GM23338 (cell line): ENCODE data around the gene SERPINB11. TPM values are rescaled to one million over a fixed set of nuclear protein-coding genes. Genes with fewer than 3 reads are reported as not detected.

Experiments used
- ATAC-seq: fragments of 200-7000 bp; cut with Tn5 transposase; 3 replicates; pipeline ENCODE4 v1.9.1; 2020
- DNase-seq: peaks from one replicate; pipeline ENCODE4 v3.0.0-alpha.2; 2015; ENCODE audit warnings: low spot score
- H2AFZ ChIP-seq: fragments of 200-600 bp; sonication (generic); 2 replicates; pipeline ENCODE4 v1.8.0; 2016; ENCODE audit warnings: antibody characterized with exemption, mild to moderate bottlenecking, moderate library complexity
- H3F3A ChIP-seq: fragments of 200-600 bp; sonication (generic); replicated peaks from 2 replicates; pipeline ENCODE4 v1.8.0; 2017; ENCODE audit warnings: antibody characterized with exemption, mixed run types, low read depth
- H3K27ac ChIP-seq: fragments of 200-600 bp; sonication (generic); 2 replicates; pipeline ENCODE4 v1.6.1; 2016; ENCODE audit warnings: low read depth
- H3K27me3 ChIP-seq: fragments of 200-600 bp; sonication (generic); 2 replicates; pipeline ENCODE4 v1.8.0; 2016; ENCODE audit warnings: mild to moderate bottlenecking, mixed run types, moderate library complexity; ENCODE audit not compliant: insufficient read depth
- H3K36me3 ChIP-seq: fragments of 200-600 bp; sonication (generic); 2 replicates; pipeline ENCODE4 v1.8.0; 2016; ENCODE audit warnings: mild to moderate bottlenecking; ENCODE audit not compliant: insufficient read depth
- H3K4me1 ChIP-seq: fragments of 200-600 bp; sonication (generic); 2 replicates; pipeline ENCODE4 v1.8.0; 2016; ENCODE audit warnings: mild to moderate bottlenecking, moderate library complexity; ENCODE audit not compliant: insufficient read depth
- H3K4me2 ChIP-seq: fragments of 200-600 bp; sonication (generic); 2 replicates; pipeline ENCODE4 v1.7.1; 2017; ENCODE audit warnings: mixed run types
- H3K4me3 ChIP-seq: fragments of 200-600 bp; sonication (generic); 2 replicates; pipeline ENCODE4 v1.6.1; 2016; ENCODE audit warnings: mixed run types
- H3K79me2 ChIP-seq: fragments of 200-600 bp; sonication (generic); replicated peaks from 2 replicates; pipeline ENCODE4 v1.8.0; 2017; ENCODE audit warnings: mild to moderate bottlenecking; ENCODE audit not compliant: insufficient read depth
- H3K9me2 ChIP-seq: fragments of 200-600 bp; sonication (generic); 2 replicates; pipeline ENCODE4 v1.8.0; 2017; ENCODE audit not compliant: insufficient read depth
- H4K20me1 ChIP-seq: fragments of 200-600 bp; sonication (generic); replicated peaks from 2 replicates; pipeline ENCODE4 v1.8.0; 2017; ENCODE audit warnings: mild to moderate bottlenecking; ENCODE audit not compliant: insufficient read depth
- H3K27ac Mint-ChIP-seq: 2 replicates; pipeline ENCODE4 v1.8.0; 2020; ENCODE audit warnings: inconsistent platforms, mild to moderate bottlenecking, moderate library complexity, mixed read lengths
- H3K27me3 Mint-ChIP-seq: 3 replicates; pipeline ENCODE4 v1.8.0; 2022; ENCODE audit warnings: low read depth, mild to moderate bottlenecking, moderate library complexity, mixed read lengths, inconsistent platforms; ENCODE audit not compliant: insufficient read depth, poor library complexity
- H3K36me3 Mint-ChIP-seq: 3 replicates; pipeline ENCODE4 v1.8.0; 2021; ENCODE audit warnings: low read depth, mild to moderate bottlenecking, inconsistent platforms, moderate library complexity, mixed read lengths
- H3K4me1 Mint-ChIP-seq: 3 replicates; pipeline ENCODE4 v1.8.0; 2020; ENCODE audit warnings: mild to moderate bottlenecking, inconsistent platforms, mixed read lengths
- H3K4me3 Mint-ChIP-seq: 3 replicates; pipeline ENCODE4 v1.8.0; 2021; ENCODE audit warnings: moderate library complexity, mild to moderate bottlenecking, inconsistent platforms, mixed read lengths
- H3K9me3 Mint-ChIP-seq: 3 replicates; pipeline ENCODE4 v1.8.0; 2020; ENCODE audit warnings: moderate library complexity, mild to moderate bottlenecking, inconsistent platforms, mixed read lengths
- CREB1 ChIP-seq: fragments of 250-450 bp; sonication (Bioruptor Pico); IDR thresholded peaks from 2 replicates; pipeline ENCODE4 v1.5.0; 2020; ENCODE audit warnings: low read depth, mild to moderate bottlenecking, moderate library complexity
- ETS1 ChIP-seq: IDR thresholded peaks from 2 replicates; pipeline ENCODE4 v1.6.1; 2016; ENCODE audit warnings: antibody characterized with exemption
- POLR2AphosphoS5 ChIP-seq: IDR thresholded peaks from 2 replicates; pipeline ENCODE4 v1.6.1; 2016; ENCODE audit warnings: antibody characterized with exemption, low read depth
- ZNF114 ChIP-seq: fragments of 250-450 bp; sonication (Bioruptor Pico); IDR thresholded peaks from 2 replicates; pipeline ENCODE4 v1.5.0; 2020; ENCODE audit warnings: mild to moderate bottlenecking, moderate library complexity
- ZNF462 ChIP-seq: fragments of 250-450 bp; sonication (Bioruptor Pico); IDR thresholded peaks from 2 replicates; pipeline ENCODE4 v1.5.0; 2020; ENCODE audit warnings: mild to moderate bottlenecking, moderate library complexity
- polyA plus RNA-seq: library from polyadenylated mRNA; unstranded; fragments of >200 nt; fragmentation: Nextera tagmentation; extraction: Ambion mirVana; gene quantifications from 2 replicates; pipeline ENCODE4 v1.2.1, GENCODE V29; 2016
- total RNA-seq: library from RNA; depleted of rRNA; stranded (reverse); fragments of >200 nt; shearing (Covaris generic); gene quantifications from 2 replicates; pipeline ENCODE4 v1.2.3, GENCODE V29; 2014
- TF ChIP-seq, protein P1 (sequence below), 2 experiments: fragments of 200-600 bp in 1 of 2; sonication (generic) in 1 of 2; conservative IDR thresholded peaks; 2 replicates each; pipeline versions ENCODE4 v1.5.1 to v1.6.1; 2016 to 2017; ENCODE audit warnings: antibody characterized with exemption in 2 of 2, low read depth in 2 of 2, mild to moderate bottlenecking in 2 of 2, moderate library complexity in 1 of 2

SERPINB11 gene
- total and polyA plus RNA-seq, 2 experiments from 2014 or later: not detected

DNA sequence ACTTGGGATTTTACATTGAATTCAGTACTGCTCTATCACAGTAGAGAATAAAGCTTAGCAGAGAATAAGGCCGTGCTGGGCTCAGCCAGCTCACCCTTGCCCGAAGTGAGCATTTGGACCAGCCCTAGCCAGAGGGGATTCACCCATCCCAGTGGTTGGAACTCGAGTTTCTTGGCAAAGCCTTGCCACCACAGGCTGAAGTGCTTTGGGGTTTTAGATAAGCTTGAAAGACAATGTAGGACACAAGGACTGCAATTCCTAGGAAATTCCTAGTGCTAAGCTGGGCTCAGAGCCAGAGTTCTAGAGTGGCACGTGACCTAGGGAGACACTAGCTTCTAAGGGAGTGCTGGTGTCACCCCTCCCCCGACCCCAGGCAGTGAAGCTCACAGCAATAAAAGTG lies 28.0 kb downstream of the SERPINB11 start (continued):
- no peak for TF ChIP-seq ETS1
- no peak for TF ChIP-seq CREB1
- no peak for TF ChIP-seq POLR2AphosphoS5
- no peak for TF ChIP-seq ZNF462 (CRISPR knock-in tag)
- no peak for TF ChIP-seq ZNF114 (CRISPR knock-in tag)

- H2AFZ ChIP-seq: no peak overlapping the region
- Mint-ChIP-seq H3K27ac (no peak overlapping the region), H3K4me3 (no peak overlapping the region), H3K9me3 (peaks cover 2% of the 10 kb centered on the region; the same call in 1 of the 3 replicates), H3K27me3 (peaks cover under 1% of the 10 kb centered on the region), H3K4me1 (no peaks in the 10 kb centered on the region), H3K36me3 (no peaks in the 10 kb centered on the region)
- H3K4me2 ChIP-seq: no peak overlapping the region
- no peaks in the 10 kb centered on the region for H3K79me2 ChIP-seq
- no peaks in the 10 kb centered on the region for H3K4me1 ChIP-seq
- no peaks in the 10 kb centered on the region for H3K27me3 ChIP-seq
- H4K20me1 ChIP-seq: no peaks in the 10 kb centered on the region
- H3K36me3 ChIP-seq: no peaks in the 10 kb centered on the region
- H3K27ac ChIP-seq: no peak overlapping the region
- no peak overlapping the region for H3K4me3 ChIP-seq
- H3F3A ChIP-seq: no peaks in the 10 kb centered on the region
- H3K9me2 ChIP-seq: no peaks in the 10 kb centered on the region
- no peak for DNase-seq
- no peak for ATAC-seq
- TF ChIP-seq ETS1 (no peak), CREB1 (no peak)
- TF ChIP-seq, protein P1, sequence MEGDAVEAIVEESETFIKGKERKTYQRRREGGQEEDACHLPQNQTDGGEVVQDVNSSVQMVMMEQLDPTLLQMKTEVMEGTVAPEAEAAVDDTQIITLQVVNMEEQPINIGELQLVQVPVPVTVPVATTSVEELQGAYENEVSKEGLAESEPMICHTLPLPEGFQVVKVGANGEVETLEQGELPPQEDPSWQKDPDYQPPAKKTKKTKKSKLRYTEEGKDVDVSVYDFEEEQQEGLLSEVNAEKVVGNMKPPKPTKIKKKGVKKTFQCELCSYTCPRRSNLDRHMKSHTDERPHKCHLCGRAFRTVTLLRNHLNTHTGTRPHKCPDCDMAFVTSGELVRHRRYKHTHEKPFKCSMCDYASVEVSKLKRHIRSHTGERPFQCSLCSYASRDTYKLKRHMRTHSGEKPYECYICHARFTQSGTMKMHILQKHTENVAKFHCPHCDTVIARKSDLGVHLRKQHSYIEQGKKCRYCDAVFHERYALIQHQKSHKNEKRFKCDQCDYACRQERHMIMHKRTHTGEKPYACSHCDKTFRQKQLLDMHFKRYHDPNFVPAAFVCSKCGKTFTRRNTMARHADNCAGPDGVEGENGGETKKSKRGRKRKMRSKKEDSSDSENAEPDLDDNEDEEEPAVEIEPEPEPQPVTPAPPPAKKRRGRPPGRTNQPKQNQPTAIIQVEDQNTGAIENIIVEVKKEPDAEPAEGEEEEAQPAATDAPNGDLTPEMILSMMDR (conservative IDR thresholded peaks at IDR 0.05; ENCODE audit: low read depth in 2 of 2): no peak
Observed at GRCh38 chr18:63731215-63731614, 28.5 kb downstream of the SERPINB11 start.
